RWPE2 (cell line): ENCODE results near the gene TBPL2.
"Not testable (repeated sequence)": the region's sequence is repeated elsewhere in the genome, so short reads cannot be mapped to it uniquely, and the experiment has no call there.

Experiments used
- ATAC-seq: fragments of 200-7000 bp; cut with Tn5 transposase; 3 replicates; pipeline ENCODE4 v1.9.1; 2021; ENCODE audit warnings: low read depth
- DNase-seq: peaks from one replicate; pipeline ENCODE4 v3.0.0-alpha.2; 2020; ENCODE audit warnings: low spot score
- H3K27ac ChIP-seq: fragments of 450-650 bp; 2 replicates; pipeline ENCODE4 v1.5.1; 2017; ENCODE audit warnings: mild to moderate bottlenecking; ENCODE audit not compliant: poor library complexity, severe bottlenecking
- H3K27me3 ChIP-seq: fragments of 250-450 bp; sonication (Bioruptor Pico); 2 replicates; pipeline ENCODE4 v1.5.1; 2021; ENCODE audit warnings: mild to moderate bottlenecking, moderate library complexity; ENCODE audit not compliant: insufficient read depth, poor library complexity, severe bottlenecking
- H3K36me3 ChIP-seq: fragments of 250-450 bp; sonication (Bioruptor Pico); 2 replicates; pipeline ENCODE4 v1.5.1; 2020; ENCODE audit warnings: low read depth, mild to moderate bottlenecking, moderate library complexity
- H3K4me1 ChIP-seq: fragments of 250-450 bp; sonication (Bioruptor Pico); 2 replicates; pipeline ENCODE4 v1.5.1; 2021; ENCODE audit warnings: mild to moderate bottlenecking, moderate library complexity; ENCODE audit not compliant: insufficient read depth, poor library complexity, severe bottlenecking
- H3K4me3 ChIP-seq: fragments of 250-450 bp; sonication (Bioruptor Pico); 2 replicates; pipeline ENCODE4 v1.5.1; 2021; ENCODE audit warnings: mild to moderate bottlenecking, moderate library complexity; ENCODE audit not compliant: severe bottlenecking
- H3K9me3 ChIP-seq: fragments of 250-450 bp; sonication (Bioruptor Pico); 2 replicates; pipeline ENCODE4 v1.5.1; 2021; ENCODE audit warnings: mild to moderate bottlenecking, moderate library complexity; ENCODE audit not compliant: severe bottlenecking
- CTCF ChIP-seq: fragments of 450-650 bp; IDR thresholded peaks from one replicate; pipeline ENCODE4 v1.5.1; 2017; ENCODE audit warnings: mild to moderate bottlenecking, moderate library complexity; ENCODE audit not compliant: poor library complexity, severe bottlenecking

The TBPL2 gene

GRCh38 chr14:55440385-55440784 is at the start of gene TBPL2:
Gene TBPL2, minus strand, starts transcription at chr14:55440616. Its CDS starts 167 bp downstream, at chr14:55440449.
- no peak for DNase-seq
- no peaks in the 10 kb centered on the region for H3K36me3 ChIP-seq
- no peaks in the 10 kb centered on the region for H3K4me1 ChIP-seq
- H3K4me3 ChIP-seq = no peak within 1 kb of the TSS
- peaks cover 3% of the 10 kb centered on the region for H3K27me3 ChIP-seq
- no peak within 1 kb of the TSS for H3K27ac ChIP-seq
- no peak for TF ChIP-seq CTCF
- no peaks in the 10 kb centered on the region for H3K9me3 ChIP-seq
- no peak for ATAC-seq

GRCh38 chr14:55488204-55488603 is 47.8 kb upstream of the TBPL2 start:
- H3K27ac ChIP-seq = no peak overlapping the region
- no peak overlapping the region for H3K4me3 ChIP-seq
- H3K27me3 ChIP-seq = no peaks in the 10 kb centered on the region
- ATAC-seq (no peak), DNase-seq (no peak)
- TF ChIP-seq CTCF = no peak
- no peaks in the 10 kb centered on the region for H3K9me3 ChIP-seq
- peaks cover 5% of the 10 kb centered on the region for H3K4me1 ChIP-seq
- no peaks in the 10 kb centered on the region for H3K36me3 ChIP-seq

DNA sequence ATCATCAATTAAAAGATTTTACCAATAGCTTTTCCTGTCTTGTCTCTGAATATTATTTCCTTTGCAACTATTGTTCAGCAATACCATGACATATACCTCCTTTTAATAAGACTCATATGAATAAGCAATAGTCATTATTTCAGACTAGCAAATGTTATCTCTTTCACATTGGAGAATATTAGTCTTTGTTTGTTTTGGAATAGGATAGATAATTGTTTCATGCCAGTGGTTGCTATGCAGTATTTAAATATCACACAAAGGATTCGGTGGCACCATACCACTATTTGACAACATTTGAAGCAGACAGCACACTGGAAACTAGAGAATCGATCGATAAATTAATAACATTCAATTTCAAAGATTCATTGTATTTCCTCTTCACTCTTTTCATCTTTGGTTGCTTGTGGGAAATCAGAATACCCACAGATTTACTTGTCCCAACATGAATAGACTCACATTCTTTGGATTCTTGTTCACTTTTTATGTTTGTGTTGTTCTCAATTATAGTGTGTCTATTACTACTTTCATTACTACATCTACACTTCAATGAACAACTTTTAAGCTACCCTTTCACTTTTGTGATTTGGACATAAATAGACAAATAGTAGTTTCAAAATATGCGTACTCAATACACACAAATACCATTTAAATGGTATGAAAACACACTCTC is 42.7 kb upstream of the TBPL2 start:
- no peaks in the 10 kb centered on the region for H3K27me3 ChIP-seq
- DNase-seq = no peak
- peak overlapping the region; percentile 11 for H3K27ac ChIP-seq
- no peaks in the 10 kb centered on the region for H3K9me3 ChIP-seq
- H3K36me3 ChIP-seq = no peaks in the 10 kb centered on the region
- no peak overlapping the region for H3K4me3 ChIP-seq
- no peak for TF ChIP-seq CTCF
- peaks cover 11% of the 10 kb centered on the region for H3K4me1 ChIP-seq
- peak; percentile 25; the same call in 1 of the 3 replicates for ATAC-seq

DNA sequence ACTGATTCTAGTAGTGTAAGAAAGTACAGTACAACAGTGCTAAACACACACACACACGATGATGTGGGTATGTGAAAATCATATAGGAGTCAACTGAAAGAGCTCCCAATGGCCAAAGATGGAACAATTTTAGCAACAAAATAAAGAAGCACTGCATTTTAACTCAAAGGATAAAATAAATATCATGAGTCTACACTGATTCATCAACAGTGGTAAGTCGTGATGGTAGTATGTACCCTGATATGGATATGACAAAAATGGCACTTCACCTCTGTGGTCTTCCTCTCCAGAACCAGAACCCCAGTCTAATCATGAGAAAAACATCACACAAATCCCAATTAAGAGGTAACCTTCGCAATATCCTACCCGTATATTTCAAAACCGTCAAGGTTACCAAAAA is 41.4 kb upstream of the TBPL2 start:
- H3K27ac ChIP-seq = no peak overlapping the region
- H3K4me1 ChIP-seq = peaks cover 11% of the 10 kb centered on the region
- no peaks in the 10 kb centered on the region for H3K36me3 ChIP-seq
- H3K4me3 ChIP-seq = no peak overlapping the region
- no peaks in the 10 kb centered on the region for H3K27me3 ChIP-seq
- DNase-seq (no peak), ATAC-seq (no peak)
- no peak for TF ChIP-seq CTCF
- H3K9me3 ChIP-seq = no peaks in the 10 kb centered on the region

DNA sequence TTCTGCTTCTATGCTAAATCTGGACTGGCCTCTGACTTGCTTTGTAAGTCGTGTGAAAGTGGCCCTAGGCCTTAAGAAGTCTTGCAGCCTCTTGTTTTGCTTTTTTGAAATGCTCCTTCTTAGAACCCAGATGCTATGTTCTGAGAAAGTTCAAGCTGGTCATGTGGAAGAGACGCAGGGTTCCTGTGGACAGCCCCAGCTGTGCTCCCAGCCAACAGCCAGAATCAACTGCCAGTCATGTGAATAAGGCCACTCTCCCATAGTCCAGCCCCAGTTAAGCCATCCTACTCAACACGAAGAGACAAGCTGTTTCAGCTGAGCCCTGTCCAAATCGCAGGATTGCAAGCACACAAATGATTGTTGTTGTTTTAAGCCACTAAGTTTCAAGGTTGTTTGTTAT is 37.3 kb upstream of the TBPL2 start:
- H3K27me3 ChIP-seq = no peaks in the 10 kb centered on the region
- no peaks in the 10 kb centered on the region for H3K9me3 ChIP-seq
- no peak for DNase-seq
- no peak overlapping the region for H3K27ac ChIP-seq
- no peak for TF ChIP-seq CTCF
- no peak overlapping the region for H3K4me3 ChIP-seq
- no peaks in the 10 kb centered on the region for H3K36me3 ChIP-seq
- no peak for ATAC-seq
- H3K4me1 ChIP-seq = peaks cover under 1% of the 10 kb centered on the region

- not testable (repeated sequence) for H3K27me3 ChIP-seq, H3K36me3 ChIP-seq, ATAC-seq, H3K9me3 ChIP-seq, H3K4me1 ChIP-seq, H3K27ac ChIP-seq, DNase-seq, H3K4me3 ChIP-seq
Observed at GRCh38 chr14:55476448-55476847, 36.0 kb upstream of the TBPL2 start.
